ENCODE measurements around the gene PKLR.
"Not testable (repeated sequence)": the region's sequence is repeated elsewhere in the genome, so short reads cannot be mapped to it uniquely, and the experiment has no call there.

PKLR gene

DNA sequence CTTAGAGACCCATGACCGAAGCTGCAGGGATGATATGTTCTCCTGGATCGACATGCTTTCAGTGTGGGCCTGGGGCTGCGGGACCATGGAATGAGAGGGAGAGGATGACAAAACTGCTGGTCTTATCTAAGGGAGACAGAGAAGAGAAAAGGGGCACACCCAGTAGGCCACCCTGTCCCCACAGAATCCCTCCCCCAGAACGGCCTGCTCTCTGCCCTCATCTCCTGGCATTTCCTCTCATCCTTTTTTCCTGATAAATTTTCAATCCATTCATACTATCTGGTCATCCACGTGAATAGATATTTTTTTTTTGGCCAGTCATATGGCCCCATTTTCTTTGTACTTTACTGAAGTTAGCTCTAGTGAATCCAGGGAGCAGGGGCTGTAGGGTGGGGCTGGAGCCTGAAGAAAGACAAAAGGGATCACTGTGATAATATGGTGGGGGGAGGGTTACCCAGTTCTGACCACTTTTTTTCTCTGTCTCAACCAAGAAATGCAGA, at the start of gene PKLR:
PKLR (minus strand) TSS at position 97 of the 500 bp plus-strand sequence; CDS start at position 54, 43 bp downstream.
- in situ Hi-C loops (cut with MboI; ENCODE audit: low sequenced_read_pairs): no loop called here

DNA sequence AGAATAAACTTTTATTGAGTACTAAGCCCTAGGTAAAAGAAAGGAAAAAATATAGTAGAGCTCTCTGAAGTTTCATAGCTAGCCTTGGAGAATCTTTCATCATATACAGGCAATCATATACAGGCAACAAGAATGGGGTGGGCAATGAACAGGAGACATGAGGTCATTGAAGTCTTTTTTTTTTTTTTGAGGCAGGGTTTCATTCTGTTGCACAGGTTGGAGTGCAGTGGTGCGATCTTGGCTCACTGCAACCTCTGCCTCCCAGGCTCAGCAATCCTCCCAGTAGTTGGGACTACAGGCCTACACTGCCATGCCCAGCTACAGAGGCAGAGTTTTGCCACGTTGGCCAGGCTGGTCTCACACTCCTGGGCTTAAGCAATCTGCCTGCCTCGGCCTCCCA, 41.6 kb upstream of the PKLR start:
- in situ Hi-C loops (cut with MboI; ENCODE audit: low sequenced_read_pairs): no loop called here

DNA sequence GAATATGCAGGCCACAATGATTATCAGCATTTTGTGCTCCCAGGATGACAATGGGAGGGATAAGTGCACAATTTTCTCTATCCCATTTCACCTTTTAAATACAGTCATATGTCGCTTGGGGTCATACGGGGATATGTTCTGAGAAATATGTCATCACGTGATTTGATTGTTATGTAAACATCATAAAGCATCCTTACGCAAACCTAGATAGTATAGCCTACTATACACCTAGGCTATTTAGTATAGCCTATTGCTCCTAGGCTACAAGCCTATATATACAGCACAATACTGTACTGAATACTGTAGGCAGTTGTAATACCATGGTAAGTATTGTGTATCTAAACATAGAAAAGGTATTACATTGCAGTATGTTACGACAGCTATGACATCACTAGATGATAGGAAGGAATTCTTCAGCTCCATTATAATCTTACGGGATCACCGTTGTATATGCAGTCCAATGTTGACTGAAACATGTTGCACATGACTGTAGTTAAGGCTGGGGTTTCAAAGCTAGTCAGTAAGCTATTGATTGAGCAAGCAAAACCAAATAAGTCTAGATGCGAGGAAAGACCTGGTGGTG, 38.4 kb upstream of the PKLR start:
- in situ Hi-C loops (cut with MboI; ENCODE audit: low sequenced_read_pairs): no loop called here

DNA sequence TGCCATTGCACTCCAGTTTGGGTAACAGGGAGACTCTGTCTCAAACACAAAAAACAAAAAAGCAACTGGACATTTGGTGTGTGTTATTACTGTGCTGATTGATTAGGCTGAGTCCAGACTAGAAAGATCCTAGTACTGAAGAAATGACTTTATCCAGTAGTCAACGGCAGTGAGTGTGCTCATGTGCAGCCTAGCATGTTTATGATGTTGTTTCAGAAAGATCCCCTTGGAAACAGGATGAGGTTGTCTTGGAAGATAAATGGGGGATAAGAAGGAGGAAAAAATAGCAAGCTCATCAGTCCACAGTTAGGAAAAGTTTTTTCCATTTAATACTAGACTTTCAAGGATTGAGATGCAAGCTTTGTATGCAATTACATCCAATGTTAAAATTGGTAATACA, 33.7 kb upstream of the PKLR start:
- in situ Hi-C loops (cut with MboI; ENCODE audit: low sequenced_read_pairs): no loop called here

DNA sequence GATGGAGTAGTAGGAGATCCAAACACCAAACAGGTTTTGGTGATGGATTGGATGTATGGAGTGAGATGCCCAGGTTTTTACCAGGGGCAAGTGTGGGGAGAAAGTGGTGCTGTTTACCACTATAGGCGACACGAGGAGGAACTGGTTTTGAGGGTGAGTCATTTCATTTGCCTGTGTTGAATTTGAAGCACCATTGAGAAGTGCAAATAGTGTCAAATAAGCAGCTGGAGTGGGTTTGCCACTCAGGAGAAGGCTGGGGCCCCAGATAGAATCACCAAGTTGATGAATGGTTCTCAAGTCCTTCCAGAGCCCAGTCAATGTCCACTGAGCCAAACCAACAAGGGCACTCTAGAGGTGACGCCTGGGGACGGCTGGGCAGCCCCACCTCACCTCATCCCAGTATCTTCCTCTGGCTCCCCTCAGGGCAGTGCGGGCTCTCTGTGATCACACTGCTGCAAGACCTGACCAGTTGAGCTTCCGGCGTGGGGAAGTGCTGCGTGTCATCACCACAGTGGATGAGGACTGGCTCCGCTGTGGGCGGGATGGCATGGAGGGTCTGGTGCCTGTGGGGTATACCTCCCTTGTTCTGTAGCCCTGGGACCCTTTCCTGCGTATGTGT, 28.9 kb upstream of the PKLR start:
- in situ Hi-C loops (cut with MboI; ENCODE audit: low sequenced_read_pairs): no loop called here

DNA sequence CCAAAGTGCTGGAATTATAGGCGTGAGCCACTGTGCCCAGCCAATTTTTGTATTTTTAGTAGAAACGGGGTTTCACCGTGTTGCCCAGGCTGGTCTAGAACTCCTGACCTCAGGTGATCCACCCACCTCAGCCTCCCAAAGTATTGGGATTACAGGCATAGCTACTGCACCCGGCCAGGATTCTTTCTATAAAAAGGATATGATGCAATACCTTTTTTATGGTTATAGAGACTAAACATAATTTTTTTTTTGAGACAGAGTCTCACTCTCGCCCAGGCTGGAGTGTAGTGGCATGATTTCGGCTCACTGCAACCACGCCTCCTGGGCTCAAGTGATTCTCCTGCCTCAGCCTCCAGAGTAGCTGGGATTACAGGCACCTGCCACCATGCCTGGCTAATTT, 27.6 kb upstream of the PKLR start:
- in situ Hi-C loops (cut with MboI; ENCODE audit: low sequenced_read_pairs): not testable (repeated sequence)

DNA sequence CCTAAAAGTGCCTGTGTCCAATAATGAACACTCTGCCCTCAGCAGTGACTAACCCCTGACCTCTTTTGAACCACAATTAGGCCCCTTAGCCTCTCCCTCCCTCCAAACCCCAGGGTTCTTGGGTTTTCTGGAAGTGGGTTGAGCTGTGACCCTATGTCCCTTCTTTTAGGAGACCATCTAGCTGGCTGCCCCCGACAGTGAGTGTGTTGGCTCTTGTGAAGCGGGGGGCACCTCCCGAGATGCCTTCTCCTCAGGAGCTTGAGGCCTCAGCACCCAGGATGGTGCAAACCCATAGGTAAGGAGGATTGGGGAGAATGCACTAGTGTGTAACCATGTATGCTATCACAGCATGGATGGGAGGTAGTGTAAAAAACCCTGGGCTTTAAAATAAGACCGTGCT, 26.7 kb upstream of the PKLR start:
- in situ Hi-C loops (cut with MboI; ENCODE audit: low sequenced_read_pairs): no loop called here

DNA sequence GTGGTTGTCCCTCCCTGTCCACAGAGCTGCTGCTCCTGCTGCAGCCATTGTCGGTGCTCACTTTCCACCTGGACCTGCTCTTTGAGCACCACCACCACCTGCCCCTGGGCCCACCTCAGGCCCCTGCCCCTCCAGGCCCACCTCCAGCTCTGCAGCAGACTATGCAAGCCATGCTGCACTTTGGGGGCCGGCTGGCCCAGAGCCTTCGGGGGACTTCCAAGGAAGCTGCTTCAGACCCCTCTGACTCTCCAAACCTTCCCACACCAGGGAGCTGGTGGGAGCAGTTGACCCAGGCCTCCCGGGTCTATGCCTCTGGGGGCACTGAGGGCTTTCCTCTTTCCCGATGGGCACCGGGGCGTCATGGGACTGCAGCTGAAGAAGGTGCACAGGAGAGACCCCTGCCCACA, 25.4 kb upstream of the PKLR start:
- in situ Hi-C loops (cut with MboI; ENCODE audit: low sequenced_read_pairs): no loop called here

DNA sequence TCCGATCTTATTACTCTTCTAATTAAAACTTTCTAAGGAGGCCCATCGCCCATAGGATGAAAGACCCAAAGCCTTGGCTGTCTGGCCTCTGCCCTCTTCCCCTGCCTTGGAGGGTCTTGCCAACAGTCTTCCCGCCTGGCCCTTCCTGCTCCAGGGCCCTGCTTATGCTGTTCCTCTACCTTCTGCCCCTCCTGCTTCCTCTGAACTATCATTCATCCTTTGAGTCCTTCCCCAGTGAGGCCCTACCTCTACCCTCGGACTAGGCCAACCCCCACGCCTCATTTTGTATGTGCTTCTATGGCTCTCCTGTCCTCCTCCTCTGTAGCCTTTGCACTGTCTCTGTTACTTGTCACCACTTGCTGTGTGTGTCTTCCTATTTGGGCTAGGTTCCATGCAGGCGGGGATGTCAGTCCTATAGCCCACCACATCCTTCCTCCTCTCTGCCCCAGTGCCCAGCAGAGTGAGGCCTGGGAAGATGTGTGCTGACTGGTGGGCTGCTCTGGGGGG, 24.8 kb upstream of the PKLR start:
- in situ Hi-C loops (cut with MboI; ENCODE audit: low sequenced_read_pairs): no loop called here

DNA sequence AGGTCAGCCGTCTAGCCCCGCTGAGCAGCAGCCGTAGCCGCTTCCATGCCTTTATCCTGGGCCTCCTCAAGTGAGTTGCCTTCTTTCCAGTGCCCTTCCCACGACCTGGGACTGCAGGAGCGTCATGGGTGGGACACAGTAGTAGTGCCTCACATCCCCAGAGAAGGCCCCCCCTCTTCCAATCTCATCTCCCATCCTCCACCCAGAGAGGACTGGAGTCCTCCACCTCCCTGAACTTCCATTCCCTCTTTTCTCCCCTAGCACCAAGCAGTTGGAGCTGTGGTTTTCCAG, 24.3 kb upstream of the PKLR start:
- in situ Hi-C loops (cut with MboI; ENCODE audit: low sequenced_read_pairs): no loop called here

DNA sequence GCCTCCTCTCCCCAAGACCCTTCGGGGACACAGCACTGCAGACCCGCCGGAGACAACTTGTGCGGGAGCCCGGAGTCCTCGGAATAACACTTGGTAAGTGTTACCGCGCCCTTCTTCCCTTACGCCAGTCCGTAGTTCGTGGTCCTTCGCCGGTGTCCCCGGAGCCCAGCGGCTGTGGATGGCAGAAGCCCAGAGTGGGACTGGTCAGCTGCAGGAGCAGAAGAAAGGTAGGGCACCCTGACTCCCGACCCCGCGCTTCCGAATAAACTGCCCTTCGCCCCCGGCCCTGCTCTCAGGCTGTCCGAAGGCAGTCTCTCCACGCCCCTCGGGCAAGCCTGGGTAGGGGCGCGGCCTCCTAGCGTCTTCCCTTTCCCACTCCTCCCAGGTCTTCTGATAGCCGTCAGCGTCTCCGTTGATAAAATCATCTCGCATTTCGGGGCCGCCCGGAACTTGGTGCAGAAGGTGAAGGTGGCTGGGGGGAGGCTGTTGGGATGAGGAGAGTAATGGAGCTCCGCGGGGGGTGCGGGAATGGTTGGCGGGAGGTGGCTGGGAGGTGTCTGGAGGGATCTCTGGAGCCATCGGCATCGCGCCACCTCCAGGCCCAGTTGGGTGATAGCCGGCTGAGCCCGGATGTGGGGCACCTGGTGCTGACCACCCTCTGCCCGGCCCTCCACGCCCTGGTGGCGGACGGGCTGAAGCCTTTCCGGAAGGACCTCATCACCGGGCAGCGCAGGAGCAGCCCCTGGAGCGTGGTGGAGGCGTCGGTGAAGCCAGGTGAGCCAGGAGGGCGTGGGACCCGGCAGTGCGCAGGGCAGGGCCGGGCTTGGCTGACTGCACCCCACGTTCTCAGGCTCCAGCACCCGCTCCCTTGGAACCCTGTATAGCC, 23.7 kb upstream of the PKLR start:
- in situ Hi-C loops (cut with MboI; ENCODE audit: low sequenced_read_pairs): no loop called here

DNA sequence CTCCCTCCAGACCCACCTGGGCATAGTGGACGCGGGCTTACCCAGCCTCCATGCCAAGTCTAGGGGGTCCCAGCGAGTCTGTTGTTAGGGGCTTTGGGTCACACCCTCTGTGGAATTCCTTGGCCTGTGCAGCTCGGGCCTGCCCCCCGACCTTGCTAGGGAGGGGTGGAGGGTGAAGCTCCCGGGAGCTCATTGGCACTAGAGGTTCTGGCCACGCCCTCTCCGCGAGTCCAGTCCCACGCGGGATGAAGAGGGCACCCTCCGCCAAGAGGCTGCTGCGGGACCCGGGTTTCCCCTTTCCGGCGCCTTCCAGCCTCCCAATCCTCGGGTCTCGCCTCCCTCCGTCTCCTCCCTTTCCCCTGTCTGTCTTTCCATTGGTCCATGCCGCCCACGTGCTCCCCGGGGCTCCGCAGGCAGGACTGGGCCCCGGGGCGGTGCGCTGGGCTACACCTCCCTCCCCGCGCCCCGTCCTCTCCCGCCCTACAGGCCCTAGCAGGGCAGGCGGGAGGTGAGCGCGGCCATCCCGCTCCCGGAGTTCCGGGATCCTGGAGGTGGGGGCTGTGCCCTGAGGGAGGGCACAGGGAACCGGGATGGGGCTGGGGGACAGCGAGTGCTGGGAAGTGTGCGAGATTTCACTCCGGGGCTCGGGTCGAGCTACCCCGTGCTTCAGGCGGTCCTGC, 22.9 kb upstream of the PKLR start:
- in situ Hi-C loops (cut with MboI; ENCODE audit: low sequenced_read_pairs): no loop called here

DNA sequence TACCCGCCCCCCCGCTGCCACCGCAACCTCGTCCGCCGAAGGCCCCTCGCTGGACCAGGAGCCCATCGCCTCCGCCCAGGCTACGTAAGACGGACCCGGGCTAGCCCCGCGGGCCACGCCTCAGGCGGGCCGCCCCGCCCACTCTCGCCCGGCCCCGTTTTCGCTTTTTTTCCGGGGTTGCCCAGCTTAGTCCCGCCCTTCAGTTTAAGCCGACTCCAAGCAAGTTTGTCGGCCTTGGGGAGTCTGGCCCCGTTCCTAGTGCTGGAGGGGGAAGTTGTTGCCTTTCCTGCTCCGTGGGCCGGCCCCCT, 22.4 kb upstream of the PKLR start:
- in situ Hi-C loops (cut with MboI; ENCODE audit: low sequenced_read_pairs): no loop called here

DNA sequence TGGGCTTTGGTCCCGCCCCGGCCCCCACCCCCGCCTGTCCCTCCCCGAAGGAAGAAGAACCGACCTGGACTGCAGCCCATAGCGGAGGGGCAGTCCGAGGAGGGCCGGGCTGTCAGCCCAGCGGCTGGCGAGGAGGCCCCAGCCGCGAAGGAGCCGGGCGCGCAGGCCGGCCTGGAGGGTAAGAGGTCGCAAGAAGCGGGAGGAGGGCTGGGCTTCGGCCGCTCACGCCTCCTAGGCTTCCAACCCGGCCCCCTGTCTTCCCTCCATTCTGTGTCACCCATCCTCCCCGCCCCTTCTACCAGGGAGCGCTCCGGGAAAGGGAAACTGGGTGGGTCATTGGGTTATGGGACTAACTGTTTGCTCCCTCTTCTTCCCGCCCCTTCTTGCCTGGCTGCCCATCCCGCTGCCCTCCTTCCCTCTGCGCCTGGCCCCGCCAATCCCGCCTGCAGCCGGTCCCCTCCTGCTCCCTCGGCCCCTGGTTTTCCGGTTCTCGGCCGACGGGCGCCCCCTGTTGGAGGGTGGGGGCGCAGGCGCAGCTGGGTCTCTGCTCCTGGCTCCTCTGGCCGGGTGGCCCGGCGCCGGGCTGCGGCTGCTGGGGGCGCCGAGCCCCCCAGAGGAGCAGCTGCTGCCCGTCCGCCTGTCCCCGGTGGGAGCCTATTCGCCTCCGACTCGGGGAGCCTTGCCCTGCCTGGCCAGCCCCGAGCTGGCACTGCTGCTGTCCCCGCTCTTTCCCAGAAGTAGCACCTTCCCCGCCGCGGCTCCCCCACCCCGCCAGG, 21.9 kb upstream of the PKLR start:
- in situ Hi-C loops (cut with MboI; ENCODE audit: low sequenced_read_pairs): no loop called here

DNA sequence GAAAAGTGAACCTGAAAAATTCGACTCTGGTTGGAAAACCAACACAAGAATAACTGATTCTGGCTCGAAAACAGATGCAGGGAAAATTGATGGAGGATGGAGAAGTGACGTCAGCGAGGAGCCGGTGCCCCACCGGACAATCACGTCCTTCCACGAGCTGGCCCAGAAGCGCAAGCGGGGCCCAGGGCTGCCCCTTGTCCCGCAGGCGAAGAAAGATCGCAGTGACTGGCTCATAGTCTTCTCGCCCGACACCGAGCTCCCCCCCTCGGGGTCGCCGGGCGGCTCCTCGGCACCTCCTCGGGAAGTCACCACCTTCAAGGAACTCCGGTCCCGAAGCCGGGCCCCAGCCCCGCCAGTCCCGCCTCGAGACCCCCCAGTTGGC, 21.3 kb upstream of the PKLR start:
- in situ Hi-C loops (cut with MboI; ENCODE audit: low sequenced_read_pairs): no loop called here

DNA sequence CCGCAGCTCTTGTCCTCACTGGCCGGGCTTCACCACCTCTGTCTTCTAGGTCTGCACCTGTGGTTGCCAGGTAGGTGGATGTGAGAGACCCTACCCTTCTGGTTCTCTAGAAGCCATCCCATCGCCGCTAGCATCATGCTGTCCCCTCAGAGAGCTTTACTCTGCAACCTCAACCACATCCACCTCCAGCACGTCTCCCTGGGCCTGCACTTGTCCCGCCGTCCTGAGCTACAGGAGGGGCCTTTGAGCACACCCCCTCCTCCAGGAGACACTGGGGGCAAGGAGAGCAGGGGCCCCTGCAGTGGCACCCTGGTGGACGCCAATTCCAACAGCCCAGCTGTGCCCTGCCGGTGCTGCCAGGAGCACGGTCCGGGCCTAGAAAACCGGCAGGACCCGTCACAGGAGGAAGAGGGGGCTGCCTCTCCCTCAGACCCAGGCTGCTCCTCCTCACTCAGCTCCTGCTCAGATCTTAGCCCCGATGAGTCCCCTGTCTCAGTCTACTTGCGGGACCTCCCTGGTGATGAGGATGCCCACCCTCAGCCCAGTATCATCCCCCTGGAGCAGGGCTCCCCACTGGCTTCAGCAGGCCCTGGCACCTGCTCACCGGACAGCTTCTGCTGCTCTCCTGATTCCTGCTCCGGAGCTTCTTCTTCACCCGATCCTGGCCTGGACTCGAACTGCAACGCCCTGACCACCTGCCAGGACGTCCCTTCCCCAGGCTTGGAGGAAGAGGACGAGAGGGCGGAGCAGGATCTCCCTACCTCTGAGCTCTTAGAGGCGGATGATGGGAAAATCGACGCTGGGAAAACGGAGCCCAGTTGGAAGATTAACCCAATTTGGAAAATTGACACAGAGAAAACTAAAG, 20.6 kb upstream of the PKLR start:
- in situ Hi-C loops (cut with MboI; ENCODE audit: low sequenced_read_pairs): no loop called here

DNA sequence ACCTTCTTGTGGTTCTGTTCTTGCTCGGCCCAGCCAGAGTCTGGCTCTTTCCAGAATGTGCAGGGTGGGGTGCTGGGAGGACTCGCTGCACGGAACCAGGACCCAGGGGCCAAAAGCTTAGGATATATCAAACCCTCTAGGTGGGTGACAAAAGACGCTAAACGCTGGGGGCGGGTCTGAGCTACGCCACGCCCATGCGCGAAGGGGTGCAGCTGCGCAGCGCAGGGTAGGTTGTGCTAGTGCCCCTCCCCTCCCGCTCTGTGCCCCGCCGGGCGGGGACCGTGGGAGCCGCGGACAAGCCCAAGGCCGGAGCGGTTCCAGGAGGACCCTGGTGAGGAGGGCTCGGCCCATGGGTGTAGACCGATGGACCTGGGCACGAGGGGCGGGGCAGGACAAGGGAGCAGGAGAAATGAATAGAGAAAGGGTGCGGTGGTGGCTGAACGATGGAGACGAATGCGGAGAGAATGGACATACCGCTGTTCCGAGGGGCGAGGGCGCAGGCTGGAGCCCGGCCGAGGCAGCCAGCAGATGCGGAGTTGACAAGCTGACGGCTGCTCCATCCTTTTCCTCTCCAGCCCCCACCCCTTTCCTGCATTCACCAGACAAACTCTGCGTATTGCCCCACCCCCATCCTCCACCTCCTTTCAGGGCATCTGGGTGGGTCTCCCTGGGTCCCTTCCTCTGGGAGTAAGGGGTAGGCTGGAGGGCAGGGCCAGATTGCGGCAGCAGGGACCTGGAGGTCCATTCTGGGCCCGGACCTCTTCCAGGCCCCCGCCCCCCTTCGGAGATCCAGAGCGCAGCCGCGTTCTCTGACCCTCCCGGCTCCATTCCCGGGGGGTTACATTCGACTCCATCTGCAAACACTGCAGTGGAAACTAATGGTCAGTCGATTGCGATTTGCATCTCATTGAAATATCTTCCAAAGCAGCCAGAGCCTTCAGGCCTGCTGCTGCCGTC, 19.7 kb upstream of the PKLR start, which contains the start of gene RUSC1:
RUSC1 (plus strand) TSS at position 234 of the 957 bp plus-strand sequence. CDS start 880 bp downstream, outside the sequence.
- in situ Hi-C loops (cut with MboI; ENCODE audit: low sequenced_read_pairs): no loop called here

DNA sequence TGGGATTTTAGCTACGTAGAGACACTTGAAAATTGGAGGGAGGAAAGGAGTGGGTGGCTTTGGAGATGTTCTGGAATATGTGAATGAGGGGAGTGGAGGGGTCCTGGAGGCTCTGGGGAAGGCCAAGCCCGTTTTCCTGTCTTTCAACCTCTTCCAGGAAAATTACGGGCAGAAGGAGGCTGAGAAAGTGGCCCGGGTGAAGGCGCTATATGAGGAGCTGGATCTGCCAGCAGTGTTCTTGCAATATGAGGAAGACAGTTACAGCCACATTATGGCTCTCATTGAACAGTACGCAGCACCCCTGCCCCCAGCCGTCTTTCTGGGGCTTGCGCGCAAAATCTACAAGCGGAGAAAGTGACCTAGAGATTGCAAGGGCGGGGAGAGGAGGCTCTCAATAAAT, 19.0 kb upstream of the PKLR start:
- in situ Hi-C loops (cut with MboI; ENCODE audit: low sequenced_read_pairs): no loop called here

DNA sequence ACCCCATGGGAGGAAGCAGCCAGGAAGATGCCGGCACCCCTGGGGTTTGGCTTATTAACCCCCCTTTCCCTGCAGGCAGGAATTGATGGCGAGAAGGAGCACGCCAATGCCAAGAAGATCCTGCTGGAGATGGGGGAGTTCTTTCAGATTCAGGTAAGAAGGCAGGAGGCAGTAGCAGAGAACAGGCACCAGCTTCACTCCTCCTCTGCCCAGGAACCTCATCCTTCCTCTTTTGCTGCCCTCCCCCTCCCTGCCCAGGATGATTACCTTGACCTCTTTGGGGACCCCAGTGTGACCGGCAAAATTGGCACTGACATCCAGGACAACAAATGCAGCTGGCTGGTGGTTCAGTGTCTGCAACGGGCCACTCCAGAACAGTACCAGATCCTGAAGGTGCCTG, 18.3 kb upstream of the PKLR start:
- in situ Hi-C loops (cut with MboI; ENCODE audit: low sequenced_read_pairs): no loop called here

All from HL-60/S4 (cell line).